Measurements from ENCODE around the gene TNFRSF13B. TPM values are rescaled to one million over a fixed set of nuclear protein-coding genes. Genes with fewer than 3 reads are reported as not detected.
"Not testable (repeated sequence)": the region's sequence is repeated elsewhere in the genome, so short reads cannot be mapped to it uniquely, and the experiment has no call there.

Gene TNFRSF13B
- total RNA-seq, 1 donor from 2014 or later: not detected

- ATAC-seq: no peak
- no peak for DNase-seq (ENCODE audit: missing footprints)
- intact Hi-C loops (cut with DNase I): no loop called here
These were observed 48.6 kb downstream of the TNFRSF13B start for GRCh38 chr17:16923097-16923903.

GRCh38 chr17:16922386-16923096 is 49.4 kb downstream of the TNFRSF13B start:
- ATAC-seq: no peak
- DNase-seq (ENCODE audit: missing footprints): no peak
- intact Hi-C loops (cut with DNase I): no loop called here

- DNase-seq (ENCODE audit: missing footprints); intact Hi-C loops (cut with DNase I); ATAC-seq: not testable (repeated sequence)
These were observed 50.5 kb downstream of the TNFRSF13B start for GRCh38 chr17:16921451-16921850.

GRCh38 chr17:16920628-16921020 is 51.3 kb downstream of the TNFRSF13B start:
- no peak for DNase-seq (ENCODE audit: missing footprints)
- intact Hi-C loops (cut with DNase I): no loop called here
- ATAC-seq: no peak

GRCh38 chr17:16919663-16920627 is 52.0 kb downstream of the TNFRSF13B start:
- no peak for ATAC-seq
- intact Hi-C loops (cut with DNase I): no loop called here
- no peak for DNase-seq (ENCODE audit: missing footprints)

GRCh38 chr17:16918443-16918842 is 53.5 kb downstream of the TNFRSF13B start:
- no peak for ATAC-seq

GRCh38 chr17:16917671-16918394 is 54.1 kb downstream of the TNFRSF13B start:
- DNase-seq (ENCODE audit: missing footprints): no peak
- intact Hi-C loops (cut with DNase I): no loop called here
- no peak for ATAC-seq

More at GRCh38 chr17:16918443-16918842, 53.5 kb downstream of the TNFRSF13B start:
- intact Hi-C loops (cut with DNase I): no loop called here
- DNase-seq (ENCODE audit: missing footprints): no peak

GRCh38 chr17:16916557-16916920 is 55.4 kb downstream of the TNFRSF13B start:
- ATAC-seq (no peak), DNase-seq (ENCODE audit: missing footprints) (no peak)
- intact Hi-C loops (cut with DNase I): no loop called here

- DNase-seq (ENCODE audit: missing footprints) (no peak), ATAC-seq (no peak)
- intact Hi-C loops (cut with DNase I): no loop called here
These were observed 56.0 kb downstream of the TNFRSF13B start for GRCh38 chr17:16915752-16916556.

GRCh38 chr17:16913463-16913862 is 58.5 kb downstream of the TNFRSF13B start:
- intact Hi-C loops (cut with DNase I): no loop called here
- ATAC-seq (no peak), DNase-seq (ENCODE audit: missing footprints) (no peak)

- ATAC-seq: no peak
- DNase-seq (ENCODE audit: missing footprints): no peak
- intact Hi-C loops (cut with DNase I): no loop called here
These were observed 59.6 kb downstream of the TNFRSF13B start for GRCh38 chr17:16912021-16912962.

GRCh38 chr17:16911141-16911937 is 60.6 kb downstream of the TNFRSF13B start:
- ATAC-seq (no peak), DNase-seq (ENCODE audit: missing footprints) (no peak)
- intact Hi-C loops (cut with DNase I): no loop called here

GRCh38 chr17:16910341-16910740 is 61.6 kb downstream of the TNFRSF13B start:
- ATAC-seq (no peak), DNase-seq (ENCODE audit: missing footprints) (no peak)
- intact Hi-C loops (cut with DNase I): no loop called here

GRCh38 chr17:16909472-16910246 is 62.3 kb downstream of the TNFRSF13B start:
- ATAC-seq (no peak), DNase-seq (ENCODE audit: missing footprints) (no peak)

GRCh38 chr17:16908273-16908672 is 63.6 kb downstream of the TNFRSF13B start:
- intact Hi-C loops (cut with DNase I): no loop called here
- no peak for ATAC-seq
- DNase-seq (ENCODE audit: missing footprints): no peak

More at GRCh38 chr17:16909472-16910246, 62.3 kb downstream of the TNFRSF13B start:
- intact Hi-C loops (cut with DNase I): no loop called here

Data from Right ventricle myocardium inferior (tissue), 1 donor.